Fibroblast of skin of left biceps (primary cell): ENCODE results near the gene RAB11A.
"Not testable (repeated sequence)": the region's sequence is repeated elsewhere in the genome, so short reads cannot be mapped to it uniquely, and the experiment has no call there.

Experiments used
- DNase-seq, 2 experiments: peaks; one replicate each; pipeline ENCODE4 v3.0.0-alpha.2; 2013; ENCODE audit warnings: low read depth in 2 of 2

The RAB11A gene

GRCh38 chr15:65845826-65846519 is 23.3 kb upstream of the RAB11A start:
- DNase-seq = no peak

GRCh38 chr15:65847989-65848388 is 21.3 kb upstream of the RAB11A start:
- DNase-seq = no peak

- no peak for DNase-seq
These were observed 17.3 kb upstream of the RAB11A start for GRCh38 chr15:65851981-65852380.

GRCh38 chr15:65856821-65857455 is 12.4 kb upstream of the RAB11A start:
- DNase-seq = no peak

GRCh38 chr15:65857718-65858402 is 11.4 kb upstream of the RAB11A start:
- DNase-seq = no peak

- peak in 1 of 2 experiments; percentile 29 for DNase-seq
These were observed 6.6 kb upstream of the RAB11A start for GRCh38 chr15:65862682-65863081.

- DNase-seq = no peak
These were observed 6.2 kb upstream of the RAB11A start for GRCh38 chr15:65863106-65863505.

GRCh38 chr15:65867244-65867643 is 2.0 kb upstream of the RAB11A start:
- DNase-seq = no peak

GRCh38 chr15:65867933-65868332 is 1.4 kb upstream of the RAB11A start:
- not testable (repeated sequence) for DNase-seq

GRCh38 chr15:65868546-65869125 is 655 bp upstream of the RAB11A start:
- no peak for DNase-seq

GRCh38 chr15:65869954-65870871 is 922 bp downstream of the RAB11A start:
- DNase-seq = no peak

- DNase-seq = no peak
These were observed 1.7 kb downstream of the RAB11A start for GRCh38 chr15:65870889-65871533.

GRCh38 chr15:65871886-65872285 is 2.6 kb downstream of the RAB11A start:
- DNase-seq = not testable (repeated sequence)

GRCh38 chr15:65872596-65872995 is 3.3 kb downstream of the RAB11A start:
- not testable (repeated sequence) for DNase-seq

GRCh38 chr15:65873256-65873655 is 4.0 kb downstream of the RAB11A start:
- DNase-seq = no peak

- DNase-seq = no peak
These were observed 6.2 kb downstream of the RAB11A start for GRCh38 chr15:65875458-65875857.

- no peak for DNase-seq
These were observed 8.5 kb downstream of the RAB11A start for GRCh38 chr15:65877749-65878148.

- DNase-seq = no peak
These were observed 12.6 kb downstream of the RAB11A start for GRCh38 chr15:65881766-65882434.

- no peak for DNase-seq
These were observed 14.3 kb downstream of the RAB11A start for GRCh38 chr15:65883571-65883970.

- no peak for DNase-seq
These were observed 15.2 kb downstream of the RAB11A start for GRCh38 chr15:65884511-65884910.
